ENCODE data around the gene TEDDM1. TPM values are rescaled to one million over a fixed set of nuclear protein-coding genes. Genes with fewer than 3 reads are reported as not detected.

Gene TEDDM1
- total and polyA plus RNA-seq, 7 donors = not detected

DNA sequence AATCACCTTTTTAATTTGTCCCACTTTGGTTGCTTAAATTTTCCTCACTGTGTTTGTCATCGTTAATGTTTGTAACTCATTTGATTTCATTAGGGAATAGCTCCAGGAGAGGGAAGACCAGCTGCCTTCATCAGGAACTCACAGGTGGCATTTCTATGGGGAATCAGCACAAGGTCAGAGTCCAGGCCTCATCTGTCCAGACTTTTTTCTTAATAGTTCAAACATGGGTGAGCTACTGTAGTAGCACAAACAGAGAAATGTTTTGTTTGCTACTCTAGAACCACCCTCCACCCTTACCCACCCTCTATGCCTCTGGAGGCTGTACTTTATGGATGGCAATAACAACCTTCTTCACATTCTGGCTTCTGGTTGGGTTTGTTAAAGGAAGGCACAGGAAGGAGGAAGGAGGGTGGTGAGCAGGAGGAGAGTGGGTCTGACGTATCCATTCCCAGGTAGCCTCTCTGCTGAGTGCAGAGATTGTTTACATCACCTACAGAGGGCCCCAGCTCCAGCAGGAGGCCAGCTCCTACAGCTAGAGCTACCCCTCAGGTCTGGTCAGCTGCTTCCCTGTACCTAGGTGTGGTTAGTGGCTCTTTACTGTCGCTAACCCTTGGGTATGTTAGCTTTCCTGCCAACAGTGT is 8.1 kb upstream of the TEDDM1 start:
- 66 to 78% (median 74%) methylated on average over 3 of the region's 3 CpGs for WGBS, 3 donors
- H3K4me3 ChIP-seq = no peak overlapping the region

DNA sequence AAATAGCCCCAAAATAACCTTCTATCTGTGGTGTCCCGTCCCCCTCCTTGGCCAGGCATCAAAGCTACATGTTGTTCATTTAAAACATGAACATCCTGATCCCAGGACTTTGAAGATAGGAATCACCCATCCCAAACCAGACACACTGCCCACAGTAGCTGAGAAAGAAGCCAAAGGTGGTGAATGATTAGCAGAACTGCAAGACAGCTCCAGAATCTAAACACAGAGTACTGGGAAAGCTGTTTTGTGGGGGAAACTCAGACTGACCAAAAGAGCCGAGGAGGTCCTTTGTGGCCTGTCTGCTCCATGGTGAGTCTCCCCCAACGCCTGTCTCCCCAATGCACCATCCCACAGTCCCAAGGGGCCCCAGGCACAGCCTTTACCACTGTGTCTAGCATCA is 7.3 kb upstream of the TEDDM1 start:
- H3K36me3 ChIP-seq (ENCODE audit: insufficient read depth in 1 of 2, low read depth in 1 of 2) = no peaks in the 10 kb centered on the region
- H3K9me3 ChIP-seq = no peaks in the 10 kb centered on the region
- DNase-seq = no peak
- no peaks in the 10 kb centered on the region for H3K27me3 ChIP-seq (ENCODE audit: insufficient read depth in 3 of 3, low read length in 2 of 3)
- TF ChIP-seq, protein P1, sequence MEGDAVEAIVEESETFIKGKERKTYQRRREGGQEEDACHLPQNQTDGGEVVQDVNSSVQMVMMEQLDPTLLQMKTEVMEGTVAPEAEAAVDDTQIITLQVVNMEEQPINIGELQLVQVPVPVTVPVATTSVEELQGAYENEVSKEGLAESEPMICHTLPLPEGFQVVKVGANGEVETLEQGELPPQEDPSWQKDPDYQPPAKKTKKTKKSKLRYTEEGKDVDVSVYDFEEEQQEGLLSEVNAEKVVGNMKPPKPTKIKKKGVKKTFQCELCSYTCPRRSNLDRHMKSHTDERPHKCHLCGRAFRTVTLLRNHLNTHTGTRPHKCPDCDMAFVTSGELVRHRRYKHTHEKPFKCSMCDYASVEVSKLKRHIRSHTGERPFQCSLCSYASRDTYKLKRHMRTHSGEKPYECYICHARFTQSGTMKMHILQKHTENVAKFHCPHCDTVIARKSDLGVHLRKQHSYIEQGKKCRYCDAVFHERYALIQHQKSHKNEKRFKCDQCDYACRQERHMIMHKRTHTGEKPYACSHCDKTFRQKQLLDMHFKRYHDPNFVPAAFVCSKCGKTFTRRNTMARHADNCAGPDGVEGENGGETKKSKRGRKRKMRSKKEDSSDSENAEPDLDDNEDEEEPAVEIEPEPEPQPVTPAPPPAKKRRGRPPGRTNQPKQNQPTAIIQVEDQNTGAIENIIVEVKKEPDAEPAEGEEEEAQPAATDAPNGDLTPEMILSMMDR (IDR thresholded peaks at IDR 0.05) = no peak
- H3K4me1 ChIP-seq = peaks cover 12% of the 10 kb centered on the region
- no peak overlapping the region for H3K4me3 ChIP-seq
- 58 to 60% (median 60%) methylated on average over 3 of the region's 3 CpGs for WGBS, 3 donors
- intact Hi-C loops (cut with DNase I) = no loop called here
- no peak overlapping the region for H3K27ac ChIP-seq
- no peak for ATAC-seq

More for the DNA sequence above, 8.1 kb upstream of the TEDDM1 start:
- H3K9me3 ChIP-seq = no peaks in the 10 kb centered on the region
- DNase-seq (no peak), ATAC-seq (no peak)
- H3K36me3 ChIP-seq (ENCODE audit: insufficient read depth in 1 of 2, low read depth in 1 of 2) = no peaks in the 10 kb centered on the region
- no peak overlapping the region for H3K27ac ChIP-seq
- H3K27me3 ChIP-seq (ENCODE audit: insufficient read depth in 3 of 3, low read length in 2 of 3) = no peaks in the 10 kb centered on the region
- intact Hi-C loops (cut with DNase I) = no loop called here
- TF ChIP-seq, protein P1 (IDR thresholded peaks at IDR 0.05) = no peak
- peaks cover 12% of the 10 kb centered on the region for H3K4me1 ChIP-seq

DNA sequence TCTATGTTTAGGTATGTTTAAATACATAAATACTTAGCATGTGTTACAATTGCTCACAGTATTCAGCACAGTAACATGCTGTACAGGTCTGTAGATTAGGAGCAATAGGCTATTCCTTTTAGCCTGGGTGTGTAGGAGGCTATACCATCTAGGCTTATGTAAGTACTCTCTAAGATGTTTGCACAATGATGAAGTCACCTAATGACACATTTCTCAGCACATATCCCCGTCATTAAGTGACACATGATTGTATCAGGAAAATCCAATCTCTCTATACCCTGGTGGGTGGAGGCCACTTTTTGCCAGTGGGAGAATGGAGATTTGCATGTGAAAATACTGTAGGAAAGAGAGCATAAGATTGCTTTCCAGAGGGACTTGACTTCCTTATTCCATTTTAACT is 5.5 kb upstream of the TEDDM1 start:
- DNase-seq (no peak), ATAC-seq (no peak)
- intact Hi-C loops (cut with DNase I) = no loop called here
- no peaks in the 10 kb centered on the region for H3K36me3 ChIP-seq (ENCODE audit: insufficient read depth in 1 of 2, low read depth in 1 of 2)
- no peak overlapping the region for H3K4me3 ChIP-seq
- peaks cover 12% of the 10 kb centered on the region for H3K4me1 ChIP-seq
- 78 to 88% (median 88%) methylated on average over 1 of the region's 1 CpG for WGBS, 3 donors
- TF ChIP-seq, protein P1 (IDR thresholded peaks at IDR 0.05) = no peak
- H3K9me3 ChIP-seq = no peaks in the 10 kb centered on the region
- no peaks in the 10 kb centered on the region for H3K27me3 ChIP-seq (ENCODE audit: insufficient read depth in 3 of 3, low read length in 2 of 3)
- H3K27ac ChIP-seq = no peak overlapping the region

DNA sequence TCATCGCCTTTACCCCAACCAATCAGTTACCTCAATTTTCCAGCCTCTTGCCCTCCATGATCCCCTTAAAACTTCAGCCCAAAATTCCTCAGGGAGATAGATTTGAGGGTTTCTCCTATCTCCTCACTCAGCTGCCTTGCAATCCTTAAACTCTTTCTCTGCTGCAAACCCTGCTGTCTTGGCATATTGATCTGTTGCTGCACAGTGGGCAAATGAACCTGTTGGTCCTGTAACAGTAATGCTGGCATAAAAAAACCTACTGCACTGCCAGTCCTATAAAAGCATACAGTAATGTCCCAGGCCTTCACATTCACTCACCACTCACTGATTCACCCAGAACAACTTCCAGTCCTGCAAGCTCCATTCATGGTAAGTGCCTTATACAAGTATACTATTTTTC is 5.1 kb upstream of the TEDDM1 start:
- no peak for ATAC-seq
- TF ChIP-seq, protein P1 (IDR thresholded peaks at IDR 0.05) = no peak
- WGBS, 3 donors = 81 to 100% (median 95%) methylated on average over 1 of the region's 1 CpG
- DNase-seq = no peak
- H3K36me3 ChIP-seq (ENCODE audit: insufficient read depth in 1 of 2, low read depth in 1 of 2) = no peaks in the 10 kb centered on the region
- H3K27me3 ChIP-seq (ENCODE audit: insufficient read depth in 3 of 3, low read length in 2 of 3) = no peaks in the 10 kb centered on the region
- no peak overlapping the region for H3K4me3 ChIP-seq
- intact Hi-C loops (cut with DNase I) = no loop called here
- H3K27ac ChIP-seq = no peak overlapping the region
- peaks cover 7% of the 10 kb centered on the region for H3K4me1 ChIP-seq
- no peaks in the 10 kb centered on the region for H3K9me3 ChIP-seq

DNA sequence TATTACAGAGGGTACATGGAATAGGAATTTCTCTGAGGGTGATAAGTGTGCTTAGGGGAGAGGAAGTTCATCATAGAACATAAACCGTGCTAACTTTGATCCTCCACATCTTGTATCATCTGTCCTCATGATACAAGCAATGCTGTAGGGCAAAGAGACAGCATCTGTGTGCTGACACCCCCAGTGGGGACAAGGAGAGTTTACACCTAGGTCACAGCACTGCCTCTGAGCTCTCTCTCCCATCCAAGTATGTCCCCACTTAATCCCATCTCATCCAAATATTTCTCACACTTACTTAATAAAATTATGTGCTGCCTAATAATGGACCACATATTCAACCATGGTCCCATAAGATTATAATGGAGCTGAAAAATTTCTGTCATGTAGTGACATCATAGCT is 4.3 kb upstream of the TEDDM1 start:
- ATAC-seq (no peak), DNase-seq (no peak)
- H3K36me3 ChIP-seq (ENCODE audit: insufficient read depth in 1 of 2, low read depth in 1 of 2) = no peaks in the 10 kb centered on the region
- H3K27me3 ChIP-seq (ENCODE audit: insufficient read depth in 3 of 3, low read length in 2 of 3) = no peaks in the 10 kb centered on the region
- TF ChIP-seq, protein P1 (IDR thresholded peaks at IDR 0.05) = no peak
- H3K4me1 ChIP-seq = no peaks in the 10 kb centered on the region
- no peaks in the 10 kb centered on the region for H3K9me3 ChIP-seq
- no peak overlapping the region for H3K27ac ChIP-seq
- 53 to 59% (median 57%) methylated on average over 1 of the region's 1 CpG for WGBS, 3 donors
- intact Hi-C loops (cut with DNase I) = no loop called here
- no peak overlapping the region for H3K4me3 ChIP-seq
